Loucy (cell line): ENCODE results near the gene TEX28.

Source experiments
- H2AFZ ChIP-seq: fragments of 200-600 bp; sonication (generic); 2 replicates; pipeline ENCODE4 v1.6.0; 2016; ENCODE audit warnings: antibody characterized with exemption, mild to moderate bottlenecking, low read length, moderate library complexity
- H3F3A ChIP-seq: fragments of 200-600 bp; 2 replicates; pipeline ENCODE4 v1.6.0; 2016; ENCODE audit warnings: antibody characterized with exemption, low read depth, mild to moderate bottlenecking
- H3K27me3 ChIP-seq: fragments of 200-600 bp; sonication (generic); 2 replicates; pipeline ENCODE4 v1.6.1; 2014; ENCODE audit warnings: low read length, mild to moderate bottlenecking; ENCODE audit not compliant: insufficient read depth, poor library complexity, severe bottlenecking
- H3K36me3 ChIP-seq: fragments of 200-600 bp; sonication (generic); 2 replicates; pipeline ENCODE4 v1.6.1; 2016; ENCODE audit warnings: low read length; ENCODE audit not compliant: insufficient read depth
- H3K4me1 ChIP-seq: fragments of 200-600 bp; sonication (generic); 2 replicates; pipeline ENCODE4 v1.5.1; 2014; ENCODE audit warnings: low read length, mild to moderate bottlenecking; ENCODE audit not compliant: insufficient read depth, poor library complexity, severe bottlenecking
- H3K4me2 ChIP-seq: fragments of 200-600 bp; sonication (generic); 2 replicates; pipeline ENCODE4 v1.6.0; 2014; ENCODE audit warnings: antibody characterized with exemption, low read length, low read depth, mild to moderate bottlenecking; ENCODE audit not compliant: poor library complexity, severe bottlenecking
- H3K4me3 ChIP-seq: fragments of 200-600 bp; sonication (generic); 2 replicates; pipeline ENCODE4 v1.5.1; 2014; ENCODE audit warnings: low read length, mild to moderate bottlenecking, mixed read lengths; ENCODE audit not compliant: poor library complexity, severe bottlenecking
- H3K79me2 ChIP-seq: fragments of 200-600 bp; sonication (generic); 2 replicates; pipeline ENCODE4 v1.6.1; 2014; ENCODE audit warnings: low read length; ENCODE audit not compliant: insufficient read depth
- H3K9ac ChIP-seq: fragments of 200-600 bp; sonication (generic); 2 replicates; pipeline ENCODE4 v1.6.0; 2014; ENCODE audit warnings: mild to moderate bottlenecking, low read depth, low read length, moderate library complexity; ENCODE audit not compliant: poor library complexity, severe bottlenecking
- H3K9me2 ChIP-seq: fragments of 200-600 bp; sonication (generic); replicated peaks from 2 replicates; pipeline ENCODE4 v1.6.1; 2016; ENCODE audit warnings: low read depth, low read length, mixed read lengths
- H3K9me3 ChIP-seq: fragments of 200-600 bp; sonication (generic); 2 replicates; pipeline ENCODE4 v1.6.1; 2014; ENCODE audit warnings: mild to moderate bottlenecking, antibody characterized with exemption, low read length, low read depth; ENCODE audit not compliant: insufficient read depth
- H4K20me1 ChIP-seq: fragments of 200-600 bp; sonication (generic); 2 replicates; pipeline ENCODE4 v1.6.0; 2014; ENCODE audit warnings: antibody characterized with exemption, low read length, mild to moderate bottlenecking; ENCODE audit not compliant: insufficient read depth, poor library complexity, severe bottlenecking
- EZH2phosphoT487 ChIP-seq: fragments of 200-600 bp; IDR thresholded peaks from 2 replicates; pipeline ENCODE4 v1.6.1; 2018; ENCODE audit warnings: antibody characterized with exemption, mild to moderate bottlenecking, moderate library complexity, borderline replicate concordance
- TF ChIP-seq, protein P1 (sequence below): fragments of 200-600 bp; sonication (generic); conservative IDR thresholded peaks from 2 replicates; pipeline ENCODE4 v1.5.1; 2014; ENCODE audit warnings: mild to moderate bottlenecking, antibody characterized with exemption, low read length

TEX28 gene

DNA sequence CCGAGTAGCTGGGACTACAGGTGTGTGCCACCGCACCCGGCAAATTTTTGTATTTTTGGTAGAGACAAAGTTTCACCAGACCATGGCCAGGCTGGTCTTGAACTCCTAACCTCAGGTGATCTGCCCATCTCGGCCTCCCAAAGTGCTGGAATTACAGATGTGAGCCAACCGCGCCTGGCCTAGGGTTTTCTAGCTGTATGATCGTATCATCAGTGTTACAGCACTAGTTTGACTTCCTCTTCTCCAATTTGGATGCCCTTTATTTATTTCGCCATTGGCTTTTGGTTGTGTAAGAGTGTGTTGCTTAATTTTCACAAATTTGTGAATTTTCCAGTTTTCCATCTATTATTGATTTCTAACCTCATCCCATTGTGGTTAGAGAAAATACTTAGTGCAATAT, 5.9 kb upstream of the TEX28 start:
- H3K4me2 ChIP-seq: no peak overlapping the region
- no peaks in the 10 kb centered on the region for H3F3A ChIP-seq
- H3K4me1 ChIP-seq: no peaks in the 10 kb centered on the region
- H4K20me1 ChIP-seq: no peaks in the 10 kb centered on the region
- H3K9ac ChIP-seq: no peak overlapping the region
- no peaks in the 10 kb centered on the region for H3K27me3 ChIP-seq
- H3K9me2 ChIP-seq: no peaks in the 10 kb centered on the region
- no peaks in the 10 kb centered on the region for H3K9me3 ChIP-seq
- TF ChIP-seq, protein P1, sequence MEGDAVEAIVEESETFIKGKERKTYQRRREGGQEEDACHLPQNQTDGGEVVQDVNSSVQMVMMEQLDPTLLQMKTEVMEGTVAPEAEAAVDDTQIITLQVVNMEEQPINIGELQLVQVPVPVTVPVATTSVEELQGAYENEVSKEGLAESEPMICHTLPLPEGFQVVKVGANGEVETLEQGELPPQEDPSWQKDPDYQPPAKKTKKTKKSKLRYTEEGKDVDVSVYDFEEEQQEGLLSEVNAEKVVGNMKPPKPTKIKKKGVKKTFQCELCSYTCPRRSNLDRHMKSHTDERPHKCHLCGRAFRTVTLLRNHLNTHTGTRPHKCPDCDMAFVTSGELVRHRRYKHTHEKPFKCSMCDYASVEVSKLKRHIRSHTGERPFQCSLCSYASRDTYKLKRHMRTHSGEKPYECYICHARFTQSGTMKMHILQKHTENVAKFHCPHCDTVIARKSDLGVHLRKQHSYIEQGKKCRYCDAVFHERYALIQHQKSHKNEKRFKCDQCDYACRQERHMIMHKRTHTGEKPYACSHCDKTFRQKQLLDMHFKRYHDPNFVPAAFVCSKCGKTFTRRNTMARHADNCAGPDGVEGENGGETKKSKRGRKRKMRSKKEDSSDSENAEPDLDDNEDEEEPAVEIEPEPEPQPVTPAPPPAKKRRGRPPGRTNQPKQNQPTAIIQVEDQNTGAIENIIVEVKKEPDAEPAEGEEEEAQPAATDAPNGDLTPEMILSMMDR: no peak
- TF ChIP-seq EZH2phosphoT487: no peak
- H3K36me3 ChIP-seq: no peaks in the 10 kb centered on the region
- no peak overlapping the region for H2AFZ ChIP-seq
- no peak overlapping the region for H3K4me3 ChIP-seq
- no peaks in the 10 kb centered on the region for H3K79me2 ChIP-seq

DNA sequence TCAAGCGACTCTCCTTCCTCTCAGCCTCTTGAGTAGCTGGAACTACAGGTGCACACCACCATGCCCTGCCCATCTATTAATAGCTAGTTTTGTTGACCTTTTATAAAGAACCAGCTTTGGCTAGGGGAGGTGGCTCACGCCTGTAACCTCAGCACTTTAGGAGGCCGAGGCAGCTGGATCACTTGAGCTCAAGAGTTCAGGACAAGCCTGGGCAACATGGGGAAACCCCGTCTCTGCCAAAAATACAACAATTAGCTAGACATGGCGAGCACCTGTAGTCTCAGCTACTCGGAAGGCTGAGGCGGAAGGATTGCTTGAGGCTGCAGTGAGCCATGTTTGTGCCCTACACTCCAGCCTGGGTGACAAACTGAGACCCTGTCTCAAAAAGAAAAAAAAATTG, 3.4 kb upstream of the TEX28 start:
- Histone ChIP-seq H3K9me3 (no peaks in the 10 kb centered on the region), H3K4me1 (no peaks in the 10 kb centered on the region), H4K20me1 (no peaks in the 10 kb centered on the region), H3K9me2 (no peaks in the 10 kb centered on the region), H3F3A (no peaks in the 10 kb centered on the region), H3K36me3 (no peaks in the 10 kb centered on the region), H3K4me2 (no peak overlapping the region), H2AFZ (no peak overlapping the region), H3K9ac (no peak overlapping the region), H3K4me3 (no peak overlapping the region), H3K27me3 (no peaks in the 10 kb centered on the region), H3K79me2 (no peaks in the 10 kb centered on the region)
- no peak for TF ChIP-seq EZH2phosphoT487
- TF ChIP-seq, protein P1: no peak

DNA sequence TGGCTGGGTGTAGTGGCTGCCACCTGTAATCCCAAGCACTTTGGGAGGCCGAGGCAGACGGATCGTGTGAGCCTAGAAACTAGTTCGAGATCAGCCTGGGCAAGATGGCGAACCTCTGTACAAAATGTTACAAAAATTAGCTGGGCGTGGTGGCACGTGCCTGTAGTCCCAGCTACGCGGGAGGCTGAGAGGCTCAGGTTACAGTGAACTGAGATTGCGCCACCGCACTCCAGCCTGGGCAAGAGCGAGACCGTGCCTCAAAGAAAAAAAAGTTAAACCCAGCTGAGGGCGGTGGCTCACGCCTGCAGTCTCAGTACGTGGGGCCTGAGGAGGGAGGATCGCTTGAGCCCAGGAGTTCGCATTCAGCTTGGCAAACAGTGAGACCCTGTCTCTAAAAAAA, 1.8 kb upstream of the TEX28 start:
- Histone ChIP-seq H3K9me2 (no peaks in the 10 kb centered on the region), H3K9me3 (no peaks in the 10 kb centered on the region), H3K4me1 (no peaks in the 10 kb centered on the region), H3K4me2 (no peak overlapping the region), H3K27me3 (no peaks in the 10 kb centered on the region), H3K4me3 (no peak overlapping the region), H3K9ac (no peak overlapping the region), H3F3A (no peaks in the 10 kb centered on the region), H2AFZ (no peak overlapping the region), H4K20me1 (no peaks in the 10 kb centered on the region), H3K36me3 (no peaks in the 10 kb centered on the region), H3K79me2 (no peaks in the 10 kb centered on the region)
- TF ChIP-seq EZH2phosphoT487: no peak
- TF ChIP-seq, protein P1: no peak
